HG03457 (cell line): ENCODE data around the gene AGBL4.

Source experiments
- ATAC-seq: cut with Tn5 transposase; IDR thresholded peaks from one replicate; pipeline ENCODE4 v1.9.1; 2021; ENCODE audit warnings: moderate number of reproducible peaks; ENCODE audit not compliant: unreplicated experiment

Gene AGBL4

DNA sequence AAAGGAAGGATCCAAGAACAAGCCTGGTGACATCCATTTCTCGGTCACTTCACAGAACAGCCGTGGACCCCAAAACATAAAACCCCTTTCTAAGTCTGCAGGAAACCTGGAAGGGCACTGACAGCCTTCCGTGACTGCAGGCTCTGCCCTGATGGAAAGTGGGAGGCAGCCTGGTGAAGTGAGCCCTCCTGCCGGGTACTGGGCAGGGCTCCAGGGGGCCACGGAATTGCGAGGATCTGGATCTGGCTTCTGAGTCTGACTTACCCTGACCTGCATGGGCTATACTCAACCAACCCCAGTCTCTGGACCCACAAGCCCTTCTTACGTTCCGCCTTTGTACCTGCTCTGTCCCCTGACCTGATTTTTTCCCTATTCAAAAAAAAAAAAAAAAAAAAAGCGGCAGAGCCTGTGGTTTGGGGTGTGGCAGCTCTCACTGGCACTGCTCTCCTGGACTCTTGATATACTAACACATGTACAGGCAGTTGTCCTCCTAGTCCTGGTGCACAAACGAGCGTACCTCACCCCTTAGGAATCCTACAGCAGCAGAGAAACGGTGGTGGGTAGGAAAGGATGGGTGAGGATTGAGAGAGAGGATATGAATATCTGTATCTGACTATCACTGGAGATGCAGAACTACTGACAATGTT, 1330.0 kb downstream of the AGBL4 start:
- no peak for ATAC-seq

DNA sequence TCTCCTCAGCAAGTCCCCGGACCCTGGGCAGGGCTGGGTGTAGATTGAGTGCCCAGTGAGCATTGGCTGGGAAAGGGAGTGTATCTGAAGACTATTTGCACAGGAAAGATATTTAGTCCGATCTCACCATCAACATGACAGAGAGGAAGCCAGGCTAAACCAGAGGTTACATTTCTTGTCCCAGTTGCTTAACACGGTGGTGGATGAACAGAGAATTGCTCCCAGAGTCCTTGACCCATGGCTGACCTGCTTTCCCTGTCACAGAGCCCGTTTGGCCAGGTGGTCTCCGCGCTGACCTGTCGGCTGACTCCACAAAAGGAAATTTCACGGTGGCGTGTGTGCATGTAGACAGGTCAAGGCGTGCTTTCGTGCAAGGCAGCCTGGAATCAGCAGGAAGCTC, 1330.6 kb downstream of the AGBL4 start:
- no peak for ATAC-seq

- ATAC-seq = no peak
Measured at GRCh38 chr1:48692235-48692634, 1331.5 kb downstream of the AGBL4 start.

- peak; percentile 62 for ATAC-seq
Measured at GRCh38 chr1:48691429-48692001, 1332.2 kb downstream of the AGBL4 start.

- ATAC-seq = no peak
Measured at GRCh38 chr1:48688102-48688760, 1335.5 kb downstream of the AGBL4 start.

DNA sequence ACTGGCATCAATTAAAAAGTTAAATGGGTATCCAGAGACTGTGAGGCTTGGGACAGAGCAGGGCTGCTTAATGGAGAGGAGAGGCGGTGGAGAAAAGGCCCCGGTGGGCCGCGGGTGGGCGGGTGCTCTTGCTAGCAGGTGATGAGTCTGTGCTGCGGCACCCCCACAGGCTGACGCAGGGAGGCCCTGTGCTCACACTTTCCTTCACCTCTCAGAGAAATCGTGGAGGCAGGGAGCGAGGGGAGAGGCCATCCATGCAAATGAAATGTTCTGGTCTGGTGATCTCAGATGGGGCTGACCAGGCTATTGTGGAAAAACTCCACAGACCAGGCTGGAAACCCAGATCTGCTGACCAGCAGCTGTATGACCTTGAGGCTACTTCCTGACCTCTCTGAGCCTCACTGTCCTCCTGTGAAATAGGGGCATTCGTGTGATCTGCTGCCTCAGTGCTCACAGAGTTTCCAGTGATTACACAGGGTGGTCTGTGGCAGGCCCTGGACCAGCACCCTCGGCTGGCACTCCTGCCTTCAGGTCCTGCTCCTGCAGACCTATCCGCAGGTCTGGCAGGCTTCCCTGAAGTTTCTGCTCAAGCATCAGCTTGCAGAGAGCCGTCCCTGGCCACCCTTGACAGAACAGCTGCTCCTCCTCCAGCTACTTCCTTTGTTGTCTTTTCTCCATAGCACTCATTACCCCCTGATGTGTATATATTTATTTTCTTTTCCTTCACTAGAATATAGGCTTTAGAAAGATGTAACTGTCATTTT, 1336.3 kb downstream of the AGBL4 start:
- ATAC-seq = no peak

DNA sequence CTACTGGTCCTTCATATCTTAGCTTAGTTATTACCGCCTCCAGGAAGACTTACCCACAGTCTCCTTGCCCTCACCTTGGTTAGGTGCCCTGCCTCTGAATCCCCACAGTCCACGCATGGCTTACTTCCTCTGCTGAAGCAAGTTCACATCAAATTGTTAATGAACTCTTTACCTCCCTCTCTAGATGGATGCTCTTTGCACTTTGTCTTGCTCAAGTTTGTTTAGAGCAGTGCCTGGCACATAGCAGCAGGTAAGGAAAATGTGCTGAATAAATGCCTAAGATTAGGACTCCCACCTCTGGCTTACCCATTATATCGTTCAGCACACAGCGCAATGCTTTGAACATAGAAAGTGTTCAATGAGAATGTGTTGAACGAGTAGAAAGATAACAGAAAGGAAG, 1337.6 kb downstream of the AGBL4 start:
- no peak for ATAC-seq

DNA sequence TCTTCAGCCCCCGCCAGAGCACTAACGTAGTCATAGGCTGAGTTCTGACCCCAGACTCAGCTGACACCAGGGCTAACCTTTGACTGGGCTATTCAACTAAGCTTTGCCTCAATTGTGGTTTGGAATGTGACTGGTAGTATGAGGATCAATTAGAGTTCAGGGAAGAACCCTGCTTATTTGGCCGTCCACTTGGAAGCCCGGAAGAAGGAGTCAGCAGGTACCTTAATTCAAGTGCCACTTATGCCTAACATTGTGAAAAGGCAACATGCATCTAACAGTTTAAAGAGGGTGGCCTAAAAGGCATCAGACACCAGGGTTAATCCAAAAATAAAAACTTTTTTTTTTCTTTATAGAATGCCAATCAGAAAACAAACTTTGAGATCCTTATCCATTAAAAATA, 1339.4 kb downstream of the AGBL4 start:
- no peak for ATAC-seq

DNA sequence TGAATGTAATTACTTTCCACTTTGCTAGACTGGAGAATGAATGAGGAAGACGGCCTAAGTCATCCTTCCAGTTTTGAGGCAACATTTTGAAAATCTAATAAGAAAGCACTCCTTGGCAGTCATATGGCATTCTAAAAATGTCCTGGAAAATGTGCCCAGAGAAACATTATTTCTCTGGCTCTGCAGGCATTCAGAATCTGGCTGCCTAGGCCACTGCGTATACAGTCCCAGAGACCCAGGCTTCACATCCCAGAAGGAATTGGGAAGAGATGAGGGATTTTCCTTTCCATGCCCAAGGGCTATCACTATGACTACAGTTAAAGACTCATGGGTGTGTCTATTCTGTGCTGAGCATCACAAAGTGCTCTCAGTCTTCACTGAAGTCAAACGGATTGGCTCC, 1339.9 kb downstream of the AGBL4 start:
- ATAC-seq = no peak

GRCh38 chr1:48681476-48682305, 1342.1 kb downstream of the AGBL4 start:
- ATAC-seq = no peak

GRCh38 chr1:48680411-48681035, 1343.2 kb downstream of the AGBL4 start:
- no peak for ATAC-seq

DNA sequence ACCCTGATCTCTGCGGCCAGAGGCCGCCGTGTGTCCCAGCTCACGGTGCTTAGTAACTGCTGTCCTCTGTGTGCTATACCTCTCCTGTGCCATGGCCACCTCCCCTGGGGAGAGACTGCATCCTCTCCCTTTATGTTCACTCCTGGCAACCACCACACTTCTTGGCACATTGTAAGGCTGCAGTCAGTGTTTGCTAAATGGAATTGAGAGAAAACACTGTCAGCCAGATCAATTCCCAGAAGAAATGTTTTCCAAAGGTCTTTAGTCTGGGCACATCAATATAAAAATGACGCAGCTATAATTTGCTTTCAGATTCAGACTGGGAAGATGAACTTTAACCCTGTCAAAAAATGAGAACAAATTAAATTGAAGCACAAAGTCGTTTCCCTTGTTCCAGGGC, 1343.9 kb downstream of the AGBL4 start:
- ATAC-seq = no peak

DNA sequence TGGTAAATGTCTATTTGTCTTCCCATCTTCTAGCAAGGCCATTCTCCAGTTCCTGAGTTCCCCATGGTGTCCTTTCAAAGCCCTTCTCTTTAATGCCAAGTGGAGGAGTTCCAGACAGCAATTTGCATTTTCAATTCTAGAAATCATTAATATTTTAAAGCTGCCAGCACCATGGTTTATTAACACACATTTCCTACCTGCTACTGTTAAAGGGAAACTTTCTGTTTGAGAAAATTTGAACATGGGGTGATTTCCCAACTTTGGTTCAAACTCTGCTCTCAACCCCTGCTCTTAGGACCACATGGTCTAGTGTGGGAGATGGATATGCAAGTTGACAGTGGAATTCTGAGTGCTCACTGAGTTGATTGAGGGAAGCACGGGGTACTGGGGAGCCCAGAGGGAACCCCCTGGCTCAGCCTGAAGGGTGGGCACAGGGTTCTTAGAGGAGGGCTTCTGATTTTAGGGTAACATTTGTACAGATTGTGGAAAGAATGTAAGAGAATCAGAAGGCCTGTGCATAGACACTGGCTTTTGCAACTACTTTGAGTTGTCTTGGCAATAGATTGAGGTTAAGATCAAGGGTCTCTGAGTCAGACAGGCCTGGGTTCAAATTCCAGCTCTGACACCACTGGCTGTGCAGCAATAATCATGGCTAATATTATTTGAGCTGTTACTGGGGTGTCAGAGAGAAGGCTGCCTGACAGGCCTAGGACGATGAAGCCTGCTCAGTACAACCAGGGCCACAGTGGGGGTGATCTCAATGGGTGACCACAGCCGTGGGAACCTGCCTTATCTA, 1344.8 kb downstream of the AGBL4 start:
- peak; percentile 71 for ATAC-seq

GRCh38 chr1:48677306-48678287, 1346.2 kb downstream of the AGBL4 start:
- no peak for ATAC-seq

- ATAC-seq = no peak
Measured at GRCh38 chr1:48676822-48677221, 1346.9 kb downstream of the AGBL4 start.

DNA sequence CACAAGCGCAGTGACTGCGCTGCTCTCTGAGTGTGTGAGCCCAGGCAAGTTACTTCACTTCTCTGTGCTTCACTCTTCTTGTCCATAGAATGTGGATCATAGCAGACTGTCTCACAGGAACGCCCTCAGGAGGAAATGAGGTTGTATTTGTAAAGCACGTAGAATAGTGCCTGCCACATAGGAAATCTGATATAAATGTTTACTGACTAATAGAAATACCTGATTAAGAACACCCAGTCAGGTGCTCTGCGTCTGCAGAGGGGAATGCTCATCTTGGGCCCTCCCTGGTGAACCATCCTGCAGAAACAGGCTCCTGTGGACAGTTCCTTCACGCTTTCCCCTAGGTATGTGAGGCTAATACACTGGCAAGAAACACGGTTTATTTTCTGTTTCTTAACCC, 1347.4 kb downstream of the AGBL4 start:
- ATAC-seq = no peak

- no peak for ATAC-seq
Measured at GRCh38 chr1:48675251-48675650, 1348.5 kb downstream of the AGBL4 start.

DNA sequence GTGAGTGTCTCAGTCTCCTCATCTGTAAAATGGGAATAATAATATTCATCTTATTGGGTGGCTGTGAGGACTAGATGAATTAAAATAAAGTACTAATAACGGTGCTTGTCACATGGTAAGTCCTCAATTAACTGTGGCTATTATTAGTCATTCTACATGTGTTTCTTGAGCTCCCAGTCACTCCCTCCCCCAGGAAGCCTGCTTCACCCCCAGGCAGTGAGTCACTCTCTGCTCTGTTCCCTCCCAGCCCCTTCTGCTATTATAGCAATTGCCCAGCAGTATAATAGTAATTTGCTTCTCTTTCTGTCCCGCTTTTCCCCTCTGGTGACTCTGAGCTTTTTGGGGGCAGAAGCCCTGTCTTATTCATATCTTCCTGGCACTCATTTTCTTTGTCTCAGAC, 1349.1 kb downstream of the AGBL4 start:
- no peak for ATAC-seq
